IMR-90 (cell line): ENCODE data around the gene PTEN. TPM values are rescaled to one million over a fixed set of nuclear protein-coding genes. Genes with fewer than 3 reads are reported as not detected.

Experiments
- ATAC-seq: fragments of 200-7000 bp; cut with Tn5 transposase; 2 replicates; pipeline ENCODE4 v1.9.1; 2020; ENCODE audit warnings: low read depth, mild to moderate bottlenecking, moderate library complexity
- BruUV-seq: library from RNA; stranded (reverse); fragments of 400-500 nt; replicated peaks from 2 replicates; lab custom pipeline; 2021; lab: Mats Ljungman, UMichigan
- CTCF ChIA-PET: fragments of 300-600 bp; formaldehyde crosslinking; extraction: SDS; loops from one replicate; lab custom pipeline; 2021; ENCODE audit warnings: antibody characterized with exemption; lab: Yijun Ruan, JAX
- POLR2A ChIA-PET: fragments of 300-600 bp; sonication (Branson Sonifier 250); formaldehyde crosslinking; loops from one replicate; lab custom pipeline; 2022; ENCODE audit warnings: antibody characterized with exemption; ENCODE audit not compliant: unreplicated experiment; lab: Charles Lee
- DNase-seq: peaks from one replicate; pipeline ENCODE4 v3.0.0; 2013
- H2AFZ ChIP-seq: replicated peaks from 2 replicates; pipeline ENCODE3; 2013; ENCODE audit warnings: low read length, mild to moderate bottlenecking; ENCODE audit not compliant: poor library complexity
- H2AK5ac ChIP-seq: 2 replicates; pipeline ENCODE4 v1.6.1; 2013; ENCODE audit warnings: low read depth, low read length, inconsistent platforms
- H2AK9ac ChIP-seq: replicated peaks from 2 replicates; pipeline ENCODE3; 2013; ENCODE audit warnings: mild to moderate bottlenecking, low read depth, low read length, moderate library complexity; ENCODE audit not compliant: poor library complexity
- H2BK120ac ChIP-seq: 2 replicates; pipeline ENCODE4 v1.6.1; 2013; ENCODE audit warnings: low read depth, low read length, inconsistent platforms
- H2BK15ac ChIP-seq: 3 replicates; pipeline ENCODE4 v1.6.1; 2013; ENCODE audit warnings: low read depth, low read length, inconsistent platforms
- H2BK20ac ChIP-seq: 2 replicates; pipeline ENCODE4 v1.6.1; 2013; ENCODE audit warnings: low read depth, mild to moderate bottlenecking, inconsistent platforms, low read length, moderate library complexity
- H2BK5ac ChIP-seq: 2 replicates; pipeline ENCODE4 v1.6.1; 2013; ENCODE audit warnings: mild to moderate bottlenecking, low read depth, low read length, inconsistent platforms; ENCODE audit not compliant: poor library complexity, severe bottlenecking
- H3K14ac ChIP-seq: replicated peaks from 2 replicates; pipeline ENCODE4 v1.6.1; 2013; ENCODE audit warnings: low read depth, low read length, inconsistent platforms
- H3K18ac ChIP-seq: 2 replicates; pipeline ENCODE4 v1.6.1; 2013; ENCODE audit warnings: low read depth, low read length, control low read depth
- H3K23ac ChIP-seq: 2 replicates; pipeline ENCODE4 v1.6.1; 2013; ENCODE audit warnings: low read depth, low read length, inconsistent platforms
- H3K27ac ChIP-seq: 2 replicates; pipeline ENCODE4 v1.5.1; 2013; ENCODE audit warnings: mild to moderate bottlenecking, control low read depth, low read length; ENCODE audit not compliant: insufficient read depth
- H3K27me3 ChIP-seq: 2 replicates; pipeline ENCODE4 v1.6.1; 2013; ENCODE audit warnings: low read length; ENCODE audit not compliant: control insufficient read depth, insufficient read depth
- H3K36me3 ChIP-seq: 2 replicates; pipeline ENCODE4 v1.6.1; 2013; ENCODE audit warnings: low read length, mixed read lengths; ENCODE audit not compliant: control insufficient read depth, insufficient read depth
- H3K4ac ChIP-seq: 2 replicates; pipeline ENCODE4 v1.6.1; 2013; ENCODE audit warnings: low read depth, low read length, inconsistent platforms
- H3K4me1 ChIP-seq: 2 replicates; pipeline ENCODE4 v1.6.1; 2013; ENCODE audit warnings: low read length, mixed read lengths; ENCODE audit not compliant: control insufficient read depth, insufficient read depth
- H3K4me2 ChIP-seq: 2 replicates; pipeline ENCODE4 v1.6.1; 2013; ENCODE audit warnings: low read depth, mild to moderate bottlenecking, control low read depth, low read length, moderate library complexity
- H3K4me3 ChIP-seq: 2 replicates; pipeline ENCODE4 v1.5.1; 2013; ENCODE audit warnings: low read depth, mild to moderate bottlenecking, control low read depth, low read length, moderate library complexity; ENCODE audit not compliant: insufficient read depth
- H3K56ac ChIP-seq: 2 replicates; pipeline ENCODE4 v1.6.1; 2013; ENCODE audit warnings: low read length, inconsistent platforms; ENCODE audit not compliant: insufficient read depth; ENCODE audit errors: extremely low read depth
- H3K79me1 ChIP-seq, 2 experiments: 2 replicates each; pipeline ENCODE4 v1.6.1; 2013; ENCODE audit warnings: low read length in 2 of 2, inconsistent platforms in 1 of 2, low read depth in 1 of 2
- H3K9ac ChIP-seq: 2 replicates; pipeline ENCODE4 v1.6.1; 2013; ENCODE audit warnings: low read depth, low read length, control low read depth
- H3K9me1 ChIP-seq: 2 replicates; pipeline ENCODE4 v1.6.1; 2013; ENCODE audit warnings: low read length, inconsistent platforms; ENCODE audit not compliant: insufficient read depth
- H3K9me3 ChIP-seq: 2 replicates; pipeline ENCODE4 v1.6.1; 2013; ENCODE audit warnings: low read length; ENCODE audit not compliant: control insufficient read depth, insufficient read depth
- H4K20me1 ChIP-seq: 2 replicates; pipeline ENCODE4 v1.6.1; 2013; ENCODE audit warnings: low read length, inconsistent platforms; ENCODE audit not compliant: insufficient read depth
- H4K5ac ChIP-seq: 2 replicates; pipeline ENCODE4 v1.6.1; 2013; ENCODE audit warnings: mild to moderate bottlenecking, low read depth, low read length, control low read depth
- H4K8ac ChIP-seq, 2 experiments: 2 replicates each; pipeline ENCODE4 v1.6.1; 2013; ENCODE audit warnings: low read depth in 2 of 2, low read length in 2 of 2, control low read depth in 1 of 2, inconsistent platforms in 1 of 2
- H4K91ac ChIP-seq: 2 replicates; pipeline ENCODE4 v1.6.1; 2013; ENCODE audit warnings: low read depth, low read length, inconsistent platforms; ENCODE audit not compliant: insufficient read depth
- BHLHE40 ChIP-seq: fragments of 150-350 bp; IDR thresholded peaks from 2 replicates; pipeline ENCODE4 v1.6.1; 2016; ENCODE audit warnings: mild to moderate bottlenecking, low read depth, low read length
- MAFK ChIP-seq: IDR thresholded peaks from 2 replicates; pipeline ENCODE4 v1.6.1; 2012; ENCODE audit warnings: low read depth, low read length, improper control_type of control experiment
- RCOR1 ChIP-seq: IDR thresholded peaks from 2 replicates; pipeline ENCODE4 v1.6.1; 2012; ENCODE audit warnings: mild to moderate bottlenecking, low read length, improper control_type of control experiment; ENCODE audit not compliant: insufficient replicate concordance
- WGBS, 2 experiments: methylation state at CpG; one replicate each; pipeline versions ENCODE4 v1.1.5 to v1.1.7; 2013; ENCODE audit warnings: missing lambda C conversion rate in 2 of 2; ENCODE audit not compliant: insufficient read length in 1 of 2; ENCODE audit errors: extremely low coverage in 2 of 2; 5-methylcytosine and 5-hydroxymethylcytosine counted together
- dilution Hi-C: fragments of 300-500 bp; cut with HindIII; formaldehyde crosslinking; loops from one replicate; pipeline ENCODE4 v1.14.3; 2018; ENCODE audit warnings: low sequenced_read_pairs; ENCODE audit not compliant: unreplicated experiment
- in situ Hi-C: fragments of 300-500 bp; cut with MboI; formaldehyde crosslinking; loops from 3 replicates; pipeline ENCODE4 v1.14.3; 2019; ENCODE audit warnings: low sequenced_read_pairs, inconsistent platforms, mixed read lengths
- intact Hi-C: fragments of 100-400 bp; cut with micrococcal nuclease; formaldehyde crosslinking; loops from 2 replicates; pipeline ENCODE4 v1.10.0; 2022
- polyA plus RNA-seq, 3 experiments: library from polyadenylated mRNA; depleted of rRNA; stranded (reverse); fragments of >200 nt; gene quantifications; 2 replicates each; pipeline ENCODE4 v1.2.3, GENCODE V29; 2012; ENCODE audit warnings: low replicate concordance in 1 of 3
- total RNA-seq: library from RNA; depleted of rRNA; stranded (reverse); fragments of >200 nt; gene quantifications from 2 replicates; pipeline ENCODE4 v1.2.3, GENCODE V29; 2012

PTEN gene
- total and polyA plus RNA-seq, 2 of the 4 experiments (the other 2 are of a cell fraction) = 12.0 to 38.9 TPM

GRCh38 chr10:87869773-87870551 lies 6.5 kb downstream of the PTEN start:
- Histone ChIP-seq H3K14ac (no peak overlapping the region), H3K27ac (no peak overlapping the region), H2AK9ac (no peak overlapping the region), H3K4ac (no peak overlapping the region), H3K56ac (no peak overlapping the region), H3K9me3 (no peaks in the 10 kb centered on the region), H4K5ac (no peak overlapping the region), H3K18ac (no peak overlapping the region), H2AK5ac (no peak overlapping the region), H2BK5ac (no peak overlapping the region), H3K36me3 (peaks cover 1% of the 10 kb centered on the region; the same call in 1 of the 2 replicates), H4K91ac (no peak overlapping the region), H3K4me2 (no peak overlapping the region; the same call in 1 of the 2 replicates), H3K9ac (no peak overlapping the region), H2BK15ac (no peak overlapping the region), H4K8ac (no peak overlapping the region), H3K79me1 (peaks cover 0 to 31% of the 10 kb centered on the region in 2 experiments; a peak in 2 of 4 replicates), H2BK120ac (no peak overlapping the region), H3K9me1 (peaks cover 7% of the 10 kb centered on the region; the same call in 1 of the 2 replicates), H3K4me1 (peaks cover 3% of the 10 kb centered on the region), H3K27me3 (no peaks in the 10 kb centered on the region), H3K4me3 (no peak overlapping the region), H2AFZ (no peak overlapping the region), H2BK20ac (no peak overlapping the region), H3K23ac (no peak overlapping the region), H4K20me1 (peaks cover 77% of the 10 kb centered on the region)
- ChIA-PET CTCF (interaction anchor here (0.6 kb wide), 1 partner anchor 466 kb away, joined by 3 read pairs; no protein-coding TSS in a partner anchor), POLR2A (interaction anchor here (0.7 kb wide), 1 partner anchor 71 kb away, joined by 12 read pairs; no protein-coding TSS in a partner anchor)
- TF ChIP-seq BHLHE40 (no peak), RCOR1 (no peak), MAFK (peak; percentile 48)
- no TSS peak for BruUV-seq
- no peak for DNase-seq
- in situ Hi-C loops = no loop called here
- no peak for ATAC-seq
- dilution Hi-C loops = no loop called here
- no CpG with 5 or more reads among the region's 3 CpGs for WGBS, 2 experiments
- intact Hi-C loops = loop anchor here (5.0 to 10.0 kb wide), 3 partner anchors 92 to 405 kb away; no protein-coding TSS in a partner anchor
